Gastroesophageal sphincter (tissue), 4 donors: ENCODE data around the gene CRIP2. TPM values are rescaled to one million over a fixed set of nuclear protein-coding genes. Genes with fewer than 3 reads are reported as not detected.

ENCODE experiments used
- ATAC-seq: fragments of 150-250 bp; one replicate; pipeline ENCODE4 v1.9.1; 2016; ENCODE audit warnings: mild to moderate bottlenecking, moderate library complexity
- H3K27ac ChIP-seq, 4 donors: fragments of 200-600 bp; sonication (generic) in 3 of 4; 1 replicate in 3 of 4; 2 replicates in 1 of 4; pipeline ENCODE4 v1.5.1; 2016 to 2019
- H3K27me3 ChIP-seq: fragments of 200-600 bp; sonication (generic); one replicate; pipeline ENCODE4 v1.5.1; 2019
- H3K36me3 ChIP-seq, 2 donors: fragments of 200-600 bp; sonication (generic); one replicate each; pipeline ENCODE4 v1.5.1; 2019; ENCODE audit warnings: control low read depth in 1 of 2
- H3K4me1 ChIP-seq, 3 donors: fragments of 200-600 bp; sonication (generic); 1 replicate in 2 of 3; 2 replicates in 1 of 3; pipeline ENCODE4 v1.5.1; 2016 to 2019; ENCODE audit warnings: control low read depth in 2 of 3
- H3K4me3 ChIP-seq, 2 donors: fragments of 200-600 bp; sonication (generic); one replicate each; pipeline ENCODE4 v1.5.1; 2019; ENCODE audit warnings: mild to moderate bottlenecking in 1 of 2, moderate library complexity in 1 of 2
- H3K9me3 ChIP-seq, 3 donors: fragments of 200-600 bp; sonication (generic); one replicate each; pipeline ENCODE4 v1.5.1; 2017 to 2019; ENCODE audit warnings: control low read depth in 2 of 3
- CTCF ChIP-seq, 4 experiments: fragments of 200-600 bp in 2 of 4; fragments of 450-650 bp in 2 of 4; sonication (generic) in 1 of 4; IDR thresholded peaks; one replicate each; pipeline ENCODE4 v1.5.1; 2017 to 2019; ENCODE audit warnings: antibody characterized with exemption in 4 of 4, mild to moderate bottlenecking in 2 of 4, moderate library complexity in 2 of 4
- EP300 ChIP-seq: sonication (generic); formaldehyde crosslinking; IDR thresholded peaks from one replicate; pipeline ENCODE4 v1.6.1; 2017; ENCODE audit warnings: antibody characterized with exemption, mild to moderate bottlenecking
- POLR2A ChIP-seq, 2 donors: fragments of 450-650 bp; IDR thresholded peaks; one replicate each; pipeline ENCODE4 v1.6.1; 2017; ENCODE audit warnings: antibody characterized with exemption in 2 of 2, mild to moderate bottlenecking in 2 of 2, moderate library complexity in 1 of 2
- POLR2AphosphoS5 ChIP-seq: sonication (generic); formaldehyde crosslinking; IDR thresholded peaks from one replicate; pipeline ENCODE4 v1.6.1; 2017; ENCODE audit warnings: antibody characterized with exemption
- WGBS, 2 donors: methylation state at CpG; one replicate each; pipeline ENCODE4 v1.1.5; 2018; ENCODE audit warnings: low coverage in 1 of 2; 5-methylcytosine and 5-hydroxymethylcytosine counted together
- total RNA-seq, 4 donors: library from RNA; depleted of rRNA; stranded (reverse); fragments of >200 nt; gene quantifications; one replicate each; pipeline ENCODE4 v1.1.0, GENCODE V29; 2016

Gene CRIP2
- total RNA-seq, 4 donors from 2014 or later: 165 to 518 (median 343) TPM

GRCh38 chr14:105433161-105433605 is 41.4 kb upstream of the CRIP2 start:
- no peak for ATAC-seq
- Histone ChIP-seq H3K9me3 (no peaks in the 10 kb centered on the region), H3K4me1 (peaks cover 0 to 18% (median 0%) of the 10 kb centered on the region in 3 donors), H3K27me3 (no peaks in the 10 kb centered on the region), H3K27ac (no peak overlapping the region), H3K36me3 (peaks cover 0 to 7% of the 10 kb centered on the region in 2 donors), H3K4me3 (no peak overlapping the region)
- TF ChIP-seq POLR2AphosphoS5: no peak
- TF ChIP-seq CTCF (IDR thresholded peaks at IDR 0.05): no peak
- TF ChIP-seq POLR2A (IDR thresholded peaks at IDR 0.05): no peak
- no peak for TF ChIP-seq EP300
- WGBS, 2 donors: no CpG with 5 or more reads among the region's 17 CpGs

GRCh38 chr14:105436402-105436801 is 38.2 kb upstream of the CRIP2 start:
- ATAC-seq: no peak

GRCh38 chr14:105436891-105437722 is 37.5 kb upstream of the CRIP2 start:
- Histone ChIP-seq H3K4me1 (peaks cover 0 to 42% (median 0%) of the 10 kb centered on the region in 3 donors), H3K9me3 (no peaks in the 10 kb centered on the region), H3K27ac (no peak overlapping the region), H3K4me3 (no peak overlapping the region), H3K27me3 (no peaks in the 10 kb centered on the region), H3K36me3 (peaks cover 0 to 38% of the 10 kb centered on the region in 2 donors)
- 90 to 94% methylated on average over 2 to 4 of the region's 31 CpGs for WGBS, 2 donors
- ATAC-seq: no peak
- TF ChIP-seq POLR2A (IDR thresholded peaks at IDR 0.05) (no peak), EP300 (no peak), CTCF (IDR thresholded peaks at IDR 0.05) (no peak), POLR2AphosphoS5 (no peak)

More at GRCh38 chr14:105436402-105436801, 38.2 kb upstream of the CRIP2 start:
- Histone ChIP-seq H3K4me3 (no peak overlapping the region), H3K27ac (no peak overlapping the region), H3K27me3 (no peaks in the 10 kb centered on the region), H3K9me3 (no peaks in the 10 kb centered on the region), H3K36me3 (peaks cover 0 to 39% of the 10 kb centered on the region in 2 donors), H3K4me1 (peaks cover 0 to 42% (median 0%) of the 10 kb centered on the region in 3 donors)
- no peak for TF ChIP-seq CTCF (IDR thresholded peaks at IDR 0.05)
- no peak for TF ChIP-seq EP300
- TF ChIP-seq POLR2A (IDR thresholded peaks at IDR 0.05): no peak
- no peak for TF ChIP-seq POLR2AphosphoS5
- 78 to 86% methylated on average over 10 to 12 of the region's 12 CpGs for WGBS, 2 donors

- H3K27ac ChIP-seq: no peak overlapping the region
- 100% methylated on average over 2 of the region's 18 CpGs; no CpG with 5 or more reads in 1 of the 2 donors for whole genome bisulfite sequencing, 2 donors
These were observed 36.7 kb upstream of the CRIP2 start for GRCh38 chr14:105437723-105438500.

More at GRCh38 chr14:105437723-105438500, 36.7 kb upstream of the CRIP2 start:
- Histone ChIP-seq H3K4me3 (no peak overlapping the region), H3K4me1 (peaks cover 0 to 42% (median 0%) of the 10 kb centered on the region in 3 donors), H3K9me3 (no peaks in the 10 kb centered on the region), H3K27me3 (no peaks in the 10 kb centered on the region), H3K36me3 (peaks cover 0 to 46% of the 10 kb centered on the region in 2 donors)
- TF ChIP-seq EP300 (no peak), POLR2A (IDR thresholded peaks at IDR 0.05) (no peak), POLR2AphosphoS5 (no peak), CTCF (IDR thresholded peaks at IDR 0.05) (no peak)
- no peak for ATAC-seq
